ENCODE measurements around the gene TLCD2. TPM values are rescaled to one million over a fixed set of nuclear protein-coding genes. Genes with fewer than 3 reads are reported as not detected.

Gene TLCD2
- total and polyA plus RNA-seq, 2 experiments from 2014 or later = 0.70 to 1.4 TPM

DNA sequence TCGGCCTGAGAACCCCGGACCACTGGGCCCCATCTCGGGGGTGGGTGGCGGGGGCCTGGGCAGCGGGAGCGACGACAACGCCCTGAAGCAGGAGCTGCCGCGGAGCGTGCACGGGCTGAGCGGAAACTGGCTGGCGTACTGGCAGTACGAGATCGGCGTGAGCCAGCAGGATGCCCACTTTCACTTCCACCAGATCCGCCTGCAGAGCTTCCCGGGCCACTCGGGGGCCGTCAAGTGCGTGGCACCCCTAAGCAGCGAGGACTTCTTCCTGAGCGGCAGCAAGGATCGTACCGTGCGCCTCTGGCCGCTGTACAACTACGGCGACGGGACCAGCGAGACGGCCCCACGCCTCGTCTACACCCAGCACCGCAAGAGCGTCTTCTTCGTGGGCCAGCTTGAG, 23.6 kb upstream of the TLCD2 start:
- DNase-seq (ENCODE audit: low spot score) (no peak), ATAC-seq (no peak)
- Mint-ChIP-seq H3K4me1 (peaks cover 3% of the 10 kb centered on the region; the same call in 2 of the 3 replicates), H3K9me3 (peaks cover 8% of the 10 kb centered on the region; the same call in 2 of the 3 replicates), H3K4me3 (no peak overlapping the region), H3K36me3 (ENCODE audit: low read depth) (peaks cover 12% of the 10 kb centered on the region), H3K27me3 (ENCODE audit: insufficient read depth, low read depth, poor library complexity) (peaks cover 19% of the 10 kb centered on the region), H3K27ac (no peak overlapping the region)
- Histone ChIP-seq H3K27ac (ENCODE audit: low read depth) (no peak overlapping the region), H2AFZ (no peak overlapping the region), H3K4me1 (ENCODE audit: insufficient read depth) (no peaks in the 10 kb centered on the region), H3K36me3 (ENCODE audit: insufficient read depth) (no peaks in the 10 kb centered on the region), H3K4me2 (no peak overlapping the region), H3F3A (replicated peaks; ENCODE audit: low read depth) (no peaks in the 10 kb centered on the region), H4K20me1 (replicated peaks; ENCODE audit: insufficient read depth) (no peaks in the 10 kb centered on the region), H3K4me3 (no peak overlapping the region), H3K79me2 (replicated peaks; ENCODE audit: insufficient read depth) (no peaks in the 10 kb centered on the region), H3K27me3 (ENCODE audit: insufficient read depth) (no peaks in the 10 kb centered on the region), H3K9me2 (ENCODE audit: insufficient read depth) (no peaks in the 10 kb centered on the region)
- no peak for TF ChIP-seq JUNB (IDR thresholded peaks at IDR 0.05; ENCODE audit: unreplicated experiment)
- TF ChIP-seq, protein P1, sequence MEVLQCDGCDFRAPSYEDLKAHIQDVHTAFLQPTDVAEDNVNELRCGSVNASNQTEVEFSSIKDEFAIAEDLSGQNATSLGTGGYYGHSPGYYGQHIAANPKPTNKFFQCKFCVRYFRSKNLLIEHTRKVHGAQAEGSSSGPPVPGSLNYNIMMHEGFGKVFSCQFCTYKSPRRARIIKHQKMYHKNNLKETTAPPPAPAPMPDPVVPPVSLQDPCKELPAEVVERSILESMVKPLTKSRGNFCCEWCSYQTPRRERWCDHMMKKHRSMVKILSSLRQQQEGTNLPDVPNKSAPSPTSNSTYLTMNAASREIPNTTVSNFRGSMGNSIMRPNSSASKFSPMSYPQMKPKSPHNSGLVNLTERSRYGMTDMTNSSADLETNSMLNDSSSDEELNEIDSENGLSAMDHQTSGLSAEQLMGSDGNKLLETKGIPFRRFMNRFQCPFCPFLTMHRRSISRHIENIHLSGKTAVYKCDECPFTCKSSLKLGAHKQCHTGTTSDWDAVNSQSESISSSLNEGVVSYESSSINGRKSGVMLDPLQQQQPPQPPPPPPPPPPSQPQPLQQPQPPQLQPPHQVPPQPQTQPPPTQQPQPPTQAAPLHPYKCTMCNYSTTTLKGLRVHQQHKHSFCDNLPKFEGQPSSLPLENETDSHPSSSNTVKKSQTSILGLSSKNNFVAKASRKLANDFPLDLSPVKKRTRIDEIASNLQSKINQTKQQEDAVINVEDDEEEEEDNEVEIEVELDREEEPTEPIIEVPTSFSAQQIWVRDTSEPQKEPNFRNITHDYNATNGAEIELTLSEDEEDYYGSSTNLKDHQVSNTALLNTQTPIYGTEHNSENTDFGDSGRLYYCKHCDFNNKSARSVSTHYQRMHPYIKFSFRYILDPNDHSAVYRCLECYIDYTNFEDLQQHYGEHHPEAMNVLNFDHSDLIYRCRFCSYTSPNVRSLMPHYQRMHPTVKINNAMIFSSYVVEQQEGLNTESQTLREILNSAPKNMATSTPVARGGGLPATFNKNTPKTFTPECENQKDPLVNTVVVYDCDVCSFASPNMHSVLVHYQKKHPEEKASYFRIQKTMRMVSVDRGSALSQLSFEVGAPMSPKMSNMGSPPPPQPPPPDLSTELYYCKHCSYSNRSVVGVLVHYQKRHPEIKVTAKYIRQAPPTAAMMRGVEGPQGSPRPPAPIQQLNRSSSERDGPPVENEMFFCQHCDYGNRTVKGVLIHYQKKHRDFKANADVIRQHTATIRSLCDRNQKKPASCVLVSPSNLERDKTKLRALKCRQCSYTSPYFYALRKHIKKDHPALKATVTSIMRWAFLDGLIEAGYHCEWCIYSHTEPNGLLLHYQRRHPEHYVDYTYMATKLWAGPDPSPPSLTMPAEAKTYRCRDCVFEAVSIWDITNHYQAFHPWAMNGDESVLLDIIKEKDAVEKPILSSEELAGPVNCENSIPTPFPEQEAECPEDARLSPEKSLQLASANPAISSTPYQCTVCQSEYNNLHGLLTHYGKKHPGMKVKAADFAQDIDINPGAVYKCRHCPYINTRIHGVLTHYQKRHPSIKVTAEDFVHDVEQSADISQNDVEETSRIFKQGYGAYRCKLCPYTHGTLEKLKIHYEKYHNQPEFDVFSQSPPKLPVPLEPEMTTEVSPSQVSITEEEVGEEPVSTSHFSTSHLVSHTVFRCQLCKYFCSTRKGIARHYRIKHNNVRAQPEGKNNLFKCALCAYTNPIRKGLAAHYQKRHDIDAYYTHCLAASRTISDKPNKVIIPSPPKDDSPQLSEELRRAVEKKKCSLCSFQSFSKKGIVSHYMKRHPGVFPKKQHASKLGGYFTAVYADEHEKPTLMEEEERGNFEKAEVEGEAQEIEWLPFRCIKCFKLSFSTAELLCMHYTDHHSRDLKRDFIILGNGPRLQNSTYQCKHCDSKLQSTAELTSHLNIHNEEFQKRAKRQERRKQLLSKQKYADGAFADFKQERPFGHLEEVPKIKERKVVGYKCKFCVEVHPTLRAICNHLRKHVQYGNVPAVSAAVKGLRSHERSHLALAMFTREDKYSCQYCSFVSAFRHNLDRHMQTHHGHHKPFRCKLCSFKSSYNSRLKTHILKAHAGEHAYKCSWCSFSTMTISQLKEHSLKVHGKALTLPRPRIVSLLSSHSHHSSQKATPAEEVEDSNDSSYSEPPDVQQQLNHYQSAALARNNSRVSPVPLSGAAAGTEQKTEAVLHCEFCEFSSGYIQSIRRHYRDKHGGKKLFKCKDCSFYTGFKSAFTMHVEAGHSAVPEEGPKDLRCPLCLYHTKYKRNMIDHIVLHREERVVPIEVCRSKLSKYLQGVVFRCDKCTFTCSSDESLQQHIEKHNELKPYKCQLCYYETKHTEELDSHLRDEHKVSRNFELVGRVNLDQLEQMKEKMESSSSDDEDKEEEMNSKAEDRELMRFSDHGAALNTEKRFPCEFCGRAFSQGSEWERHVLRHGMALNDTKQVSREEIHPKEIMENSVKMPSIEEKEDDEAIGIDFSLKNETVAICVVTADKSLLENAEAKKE (CRISPR knock-in tag; IDR thresholded peaks at IDR 0.05) = no peak
- TF ChIP-seq CTCF (conservative IDR thresholded peaks at IDR 0.05; ENCODE audit: low read depth in 2 of 2) = no peak
- TF ChIP-seq NANOG (IDR thresholded peaks at IDR 0.05; ENCODE audit: borderline replicate concordance) = no peak
- no peak for TF ChIP-seq ZNF114 (CRISPR knock-in tag; IDR thresholded peaks at IDR 0.05)
- TF ChIP-seq REST (IDR thresholded peaks at IDR 0.05; ENCODE audit: unreplicated experiment) = no peak
- TF ChIP-seq STAT1 (IDR thresholded peaks at IDR 0.05; ENCODE audit: unreplicated experiment) = no peak

Measured in GM23338 (cell line).